ENCODE measurements around the gene DAB2IP.

GRCh38 chr9:121808781-121809180 lies 157.3 kb downstream of the DAB2IP start:
- TF ChIP-seq, protein P1, sequence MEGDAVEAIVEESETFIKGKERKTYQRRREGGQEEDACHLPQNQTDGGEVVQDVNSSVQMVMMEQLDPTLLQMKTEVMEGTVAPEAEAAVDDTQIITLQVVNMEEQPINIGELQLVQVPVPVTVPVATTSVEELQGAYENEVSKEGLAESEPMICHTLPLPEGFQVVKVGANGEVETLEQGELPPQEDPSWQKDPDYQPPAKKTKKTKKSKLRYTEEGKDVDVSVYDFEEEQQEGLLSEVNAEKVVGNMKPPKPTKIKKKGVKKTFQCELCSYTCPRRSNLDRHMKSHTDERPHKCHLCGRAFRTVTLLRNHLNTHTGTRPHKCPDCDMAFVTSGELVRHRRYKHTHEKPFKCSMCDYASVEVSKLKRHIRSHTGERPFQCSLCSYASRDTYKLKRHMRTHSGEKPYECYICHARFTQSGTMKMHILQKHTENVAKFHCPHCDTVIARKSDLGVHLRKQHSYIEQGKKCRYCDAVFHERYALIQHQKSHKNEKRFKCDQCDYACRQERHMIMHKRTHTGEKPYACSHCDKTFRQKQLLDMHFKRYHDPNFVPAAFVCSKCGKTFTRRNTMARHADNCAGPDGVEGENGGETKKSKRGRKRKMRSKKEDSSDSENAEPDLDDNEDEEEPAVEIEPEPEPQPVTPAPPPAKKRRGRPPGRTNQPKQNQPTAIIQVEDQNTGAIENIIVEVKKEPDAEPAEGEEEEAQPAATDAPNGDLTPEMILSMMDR (IDR thresholded peaks at IDR 0.05; ENCODE audit: low read depth, low read length, poor library complexity, severe bottlenecking) = no peak
- no peak for TF ChIP-seq EZH2phosphoT487 (IDR thresholded peaks at IDR 0.05; ENCODE audit: borderline replicate concordance, low read length)
